Measurements from ENCODE around the gene NKTR.

- no peak for TF ChIP-seq CTCF (IDR thresholded peaks at IDR 0.05)
- no peak for TF ChIP-seq POLR2A (IDR thresholded peaks at IDR 0.05)
- TF ChIP-seq EP300 (IDR thresholded peaks at IDR 0.05) = no peak
Observed at GRCh38 chr3:42595682-42596081, 4.8 kb upstream of the NKTR start.
